ENCODE measurements around the gene EIF3C.
"Not testable (repeated sequence)": the region's sequence is repeated elsewhere in the genome, so short reads cannot be mapped to it uniquely, and the experiment has no call there.

EIF3C gene

GRCh38 chr16:28749997-28750465 is 38.8 kb downstream of the EIF3C start:
- not testable (repeated sequence) for DNase-seq

DNA sequence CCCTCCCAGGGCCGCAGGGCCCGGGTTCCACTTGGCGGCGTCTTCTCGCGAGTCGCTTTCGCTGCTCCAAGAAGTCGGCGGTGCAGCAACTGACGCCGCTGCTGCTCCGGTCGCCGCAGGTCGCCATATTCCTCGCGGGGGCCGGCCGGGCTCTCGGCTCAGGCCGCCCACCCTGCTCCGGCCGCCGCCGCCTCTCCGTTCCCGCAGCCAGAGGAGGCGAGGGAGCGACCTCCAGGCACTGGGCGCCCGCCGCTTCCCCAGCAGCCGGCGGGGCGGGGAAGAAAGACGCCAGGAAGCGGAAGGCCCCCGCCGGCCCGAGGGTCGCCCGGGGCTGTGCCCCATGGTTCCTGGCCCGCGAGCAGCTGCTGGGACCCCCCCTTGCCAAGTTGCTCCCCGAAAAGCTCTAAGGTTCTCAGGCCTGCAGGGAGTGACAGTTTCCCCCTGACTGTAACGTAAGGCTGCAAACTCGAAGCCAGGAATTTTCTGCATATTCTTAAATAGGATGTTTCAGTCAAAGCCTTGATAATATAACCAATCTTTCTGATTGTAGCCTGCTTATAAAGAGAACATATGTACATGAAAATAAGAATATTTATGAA is 39.3 kb downstream of the EIF3C start:
- not testable (repeated sequence) for DNase-seq

DNA sequence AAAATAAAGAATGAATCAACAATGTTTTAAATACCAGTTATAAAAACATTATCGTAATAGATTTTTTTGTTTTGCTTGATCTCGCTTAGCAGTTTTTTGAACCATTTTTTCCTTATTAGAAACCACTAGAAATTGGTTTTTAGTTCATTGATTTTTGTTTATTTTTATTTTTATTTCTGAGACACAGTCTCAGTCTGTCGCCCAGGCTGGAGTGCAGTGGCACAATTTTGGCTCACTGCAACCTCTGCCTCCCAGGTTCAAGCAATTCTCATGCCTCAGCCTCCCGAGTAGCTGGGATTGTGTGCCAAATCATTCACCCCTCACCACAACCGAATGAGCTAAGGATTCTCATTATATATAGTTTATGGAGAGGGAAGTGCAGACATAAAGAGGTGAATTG is 40.2 kb downstream of the EIF3C start, which contains the start of gene NPIPB9:
Gene NPIPB9, plus strand, starts transcription at position 301 of the 400 bp plus-strand sequence.
- DNase-seq, result not testable (repeated sequence)

DNA sequence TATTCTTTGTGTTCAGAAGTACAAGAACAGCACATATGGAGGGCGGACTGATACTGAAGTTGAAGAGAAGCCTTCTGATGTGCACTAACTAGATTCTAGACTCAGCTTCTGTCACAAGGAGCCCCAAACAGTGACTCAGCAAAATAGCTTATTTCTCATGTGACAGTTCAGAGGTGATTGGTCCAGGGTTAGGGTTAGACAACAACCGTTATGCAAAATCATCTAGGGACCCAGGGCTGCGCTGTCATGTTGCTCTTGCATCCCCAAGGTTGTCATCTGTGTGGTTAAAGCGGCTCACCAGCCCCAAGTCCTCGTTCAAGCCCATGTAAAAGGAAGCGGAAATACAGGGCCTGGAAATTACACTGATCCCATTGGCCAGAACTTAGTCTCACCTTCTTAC is 70.4 kb downstream of the EIF3C start:
- not testable (repeated sequence) for DNase-seq

DNA sequence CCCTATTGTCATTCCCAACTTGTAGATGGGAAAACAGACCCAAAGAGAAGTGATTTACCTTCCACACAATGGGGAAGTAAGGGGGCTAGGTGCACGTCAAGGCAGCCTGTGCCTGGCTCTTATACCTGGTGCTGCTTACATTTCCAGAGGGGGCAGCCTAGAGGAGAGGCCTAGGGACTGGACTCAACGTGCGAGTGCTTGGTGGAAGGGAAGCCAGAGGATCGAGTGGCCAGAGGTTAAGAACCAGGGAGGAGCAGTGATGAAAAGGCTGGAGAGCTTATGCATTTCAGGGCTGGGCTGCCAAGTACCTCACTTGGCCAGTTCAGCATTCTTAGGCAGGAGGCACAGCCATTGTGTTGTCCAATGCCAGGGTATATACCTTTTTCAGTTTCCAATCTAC is 71.1 kb downstream of the EIF3C start:
- not testable (repeated sequence) for DNase-seq
